H1 (cell line): ENCODE measurements around the gene GABRB2. TPM values are rescaled to one million over a fixed set of nuclear protein-coding genes. Genes with fewer than 3 reads are reported as not detected.

Source experiments
- ATF2 ChIP-seq: IDR thresholded peaks from 2 replicates; pipeline ENCODE4 v1.6.1; 2012; ENCODE audit warnings: low read length, inconsistent platforms
- CBX8 ChIP-seq: fragments of 300-800, 300-1000 bp; sonication (generic); IDR thresholded peaks from 2 replicates; pipeline ENCODE4 v1.7.1; 2016; ENCODE audit warnings: low read depth, low read length, borderline replicate concordance
- CHD1 ChIP-seq: IDR thresholded peaks from 2 replicates; pipeline ENCODE4 v1.6.1; 2012; ENCODE audit warnings: low read depth, low read length, improper control_type of control experiment
- EGR1 ChIP-seq: IDR thresholded peaks from 2 replicates; pipeline ENCODE4 v1.6.1; 2011; ENCODE audit warnings: low read depth, low read length, borderline replicate concordance
- EP300 ChIP-seq, 2 experiments: IDR thresholded peaks; 1 replicate in 1 of 2; 2 replicates in 1 of 2; pipeline ENCODE4 v1.6.1; 2011 to 2012; ENCODE audit warnings: low read depth in 2 of 2, low read length in 2 of 2, mild to moderate bottlenecking in 2 of 2, borderline replicate concordance in 1 of 2, inconsistent platforms in 1 of 2, moderate library complexity in 1 of 2
- JUND ChIP-seq: IDR thresholded peaks from 2 replicates; pipeline ENCODE4 v1.6.1; 2011; ENCODE audit warnings: mild to moderate bottlenecking, improper control_type of control experiment, low read length
- KDM5A ChIP-seq: fragments of 200-600 bp; IDR thresholded peaks from 2 replicates; pipeline ENCODE4 v1.7.1; 2012; ENCODE audit warnings: mild to moderate bottlenecking, low read length, inconsistent platforms, mixed read lengths
- NRF1 ChIP-seq: IDR thresholded peaks from 2 replicates; pipeline ENCODE4 v1.6.1; 2011; ENCODE audit warnings: mild to moderate bottlenecking, low read depth, low read length, improper control_type of control experiment
- POLR2A ChIP-seq, 2 experiments: IDR thresholded peaks; 1 replicate in 1 of 2; 2 replicates in 1 of 2; pipeline ENCODE4 v1.6.1; 2011; ENCODE audit warnings: low read depth in 2 of 2, low read length in 2 of 2, mild to moderate bottlenecking in 2 of 2; ENCODE audit errors: control extremely low read depth in 1 of 2
- ZNF274 ChIP-seq: IDR thresholded peaks from 2 replicates; pipeline ENCODE4 v1.7.0; 2012; ENCODE audit warnings: low read length, borderline replicate concordance; ENCODE audit errors: extremely low read depth
- polyA plus RNA-seq, 7 experiments: library from polyadenylated mRNA; depleted of rRNA in 3 of 7; stranded (reverse) in 5 of 7; unstranded in 2 of 7; fragments of >200 nt in 5 of 7; fragments of 200-250 nt in 2 of 7; gene quantifications; 1 replicate in 5 of 7; 2 replicates in 1 of 7; 4 replicates in 1 of 7; pipeline versions ENCODE4 v1.2.1 to v1.2.3, GENCODE V29; 2011 to 2013; ENCODE audit warnings: missing spikeins in 2 of 7, mixed read lengths in 2 of 7
- total RNA-seq: library from RNA; stranded (reverse); fragmentation: NEBNext Ultra II Directional; extraction: Animal tissue kit (Norgen Biotek cat#: 25700); gene quantifications from 2 replicates; pipeline ENCODE4 v1.2.1, GENCODE V29; 2021
- TF ChIP-seq, protein P1 (sequence below): fragments of 300-600 bp; sonication (generic); IDR thresholded peaks from 2 replicates; pipeline ENCODE4 v1.7.1; 2012; ENCODE audit warnings: low read length, moderate library complexity, mild to moderate bottlenecking, inconsistent platforms; ENCODE audit not compliant: insufficient replicate concordance

The GABRB2 gene
- total and polyA plus RNA-seq, 2 of the 8 experiments (the other 6 are each of a cell fraction or from before 2014, with no cell fraction given), result 0.54 to 1.9 TPM

- TF ChIP-seq, protein P1, sequence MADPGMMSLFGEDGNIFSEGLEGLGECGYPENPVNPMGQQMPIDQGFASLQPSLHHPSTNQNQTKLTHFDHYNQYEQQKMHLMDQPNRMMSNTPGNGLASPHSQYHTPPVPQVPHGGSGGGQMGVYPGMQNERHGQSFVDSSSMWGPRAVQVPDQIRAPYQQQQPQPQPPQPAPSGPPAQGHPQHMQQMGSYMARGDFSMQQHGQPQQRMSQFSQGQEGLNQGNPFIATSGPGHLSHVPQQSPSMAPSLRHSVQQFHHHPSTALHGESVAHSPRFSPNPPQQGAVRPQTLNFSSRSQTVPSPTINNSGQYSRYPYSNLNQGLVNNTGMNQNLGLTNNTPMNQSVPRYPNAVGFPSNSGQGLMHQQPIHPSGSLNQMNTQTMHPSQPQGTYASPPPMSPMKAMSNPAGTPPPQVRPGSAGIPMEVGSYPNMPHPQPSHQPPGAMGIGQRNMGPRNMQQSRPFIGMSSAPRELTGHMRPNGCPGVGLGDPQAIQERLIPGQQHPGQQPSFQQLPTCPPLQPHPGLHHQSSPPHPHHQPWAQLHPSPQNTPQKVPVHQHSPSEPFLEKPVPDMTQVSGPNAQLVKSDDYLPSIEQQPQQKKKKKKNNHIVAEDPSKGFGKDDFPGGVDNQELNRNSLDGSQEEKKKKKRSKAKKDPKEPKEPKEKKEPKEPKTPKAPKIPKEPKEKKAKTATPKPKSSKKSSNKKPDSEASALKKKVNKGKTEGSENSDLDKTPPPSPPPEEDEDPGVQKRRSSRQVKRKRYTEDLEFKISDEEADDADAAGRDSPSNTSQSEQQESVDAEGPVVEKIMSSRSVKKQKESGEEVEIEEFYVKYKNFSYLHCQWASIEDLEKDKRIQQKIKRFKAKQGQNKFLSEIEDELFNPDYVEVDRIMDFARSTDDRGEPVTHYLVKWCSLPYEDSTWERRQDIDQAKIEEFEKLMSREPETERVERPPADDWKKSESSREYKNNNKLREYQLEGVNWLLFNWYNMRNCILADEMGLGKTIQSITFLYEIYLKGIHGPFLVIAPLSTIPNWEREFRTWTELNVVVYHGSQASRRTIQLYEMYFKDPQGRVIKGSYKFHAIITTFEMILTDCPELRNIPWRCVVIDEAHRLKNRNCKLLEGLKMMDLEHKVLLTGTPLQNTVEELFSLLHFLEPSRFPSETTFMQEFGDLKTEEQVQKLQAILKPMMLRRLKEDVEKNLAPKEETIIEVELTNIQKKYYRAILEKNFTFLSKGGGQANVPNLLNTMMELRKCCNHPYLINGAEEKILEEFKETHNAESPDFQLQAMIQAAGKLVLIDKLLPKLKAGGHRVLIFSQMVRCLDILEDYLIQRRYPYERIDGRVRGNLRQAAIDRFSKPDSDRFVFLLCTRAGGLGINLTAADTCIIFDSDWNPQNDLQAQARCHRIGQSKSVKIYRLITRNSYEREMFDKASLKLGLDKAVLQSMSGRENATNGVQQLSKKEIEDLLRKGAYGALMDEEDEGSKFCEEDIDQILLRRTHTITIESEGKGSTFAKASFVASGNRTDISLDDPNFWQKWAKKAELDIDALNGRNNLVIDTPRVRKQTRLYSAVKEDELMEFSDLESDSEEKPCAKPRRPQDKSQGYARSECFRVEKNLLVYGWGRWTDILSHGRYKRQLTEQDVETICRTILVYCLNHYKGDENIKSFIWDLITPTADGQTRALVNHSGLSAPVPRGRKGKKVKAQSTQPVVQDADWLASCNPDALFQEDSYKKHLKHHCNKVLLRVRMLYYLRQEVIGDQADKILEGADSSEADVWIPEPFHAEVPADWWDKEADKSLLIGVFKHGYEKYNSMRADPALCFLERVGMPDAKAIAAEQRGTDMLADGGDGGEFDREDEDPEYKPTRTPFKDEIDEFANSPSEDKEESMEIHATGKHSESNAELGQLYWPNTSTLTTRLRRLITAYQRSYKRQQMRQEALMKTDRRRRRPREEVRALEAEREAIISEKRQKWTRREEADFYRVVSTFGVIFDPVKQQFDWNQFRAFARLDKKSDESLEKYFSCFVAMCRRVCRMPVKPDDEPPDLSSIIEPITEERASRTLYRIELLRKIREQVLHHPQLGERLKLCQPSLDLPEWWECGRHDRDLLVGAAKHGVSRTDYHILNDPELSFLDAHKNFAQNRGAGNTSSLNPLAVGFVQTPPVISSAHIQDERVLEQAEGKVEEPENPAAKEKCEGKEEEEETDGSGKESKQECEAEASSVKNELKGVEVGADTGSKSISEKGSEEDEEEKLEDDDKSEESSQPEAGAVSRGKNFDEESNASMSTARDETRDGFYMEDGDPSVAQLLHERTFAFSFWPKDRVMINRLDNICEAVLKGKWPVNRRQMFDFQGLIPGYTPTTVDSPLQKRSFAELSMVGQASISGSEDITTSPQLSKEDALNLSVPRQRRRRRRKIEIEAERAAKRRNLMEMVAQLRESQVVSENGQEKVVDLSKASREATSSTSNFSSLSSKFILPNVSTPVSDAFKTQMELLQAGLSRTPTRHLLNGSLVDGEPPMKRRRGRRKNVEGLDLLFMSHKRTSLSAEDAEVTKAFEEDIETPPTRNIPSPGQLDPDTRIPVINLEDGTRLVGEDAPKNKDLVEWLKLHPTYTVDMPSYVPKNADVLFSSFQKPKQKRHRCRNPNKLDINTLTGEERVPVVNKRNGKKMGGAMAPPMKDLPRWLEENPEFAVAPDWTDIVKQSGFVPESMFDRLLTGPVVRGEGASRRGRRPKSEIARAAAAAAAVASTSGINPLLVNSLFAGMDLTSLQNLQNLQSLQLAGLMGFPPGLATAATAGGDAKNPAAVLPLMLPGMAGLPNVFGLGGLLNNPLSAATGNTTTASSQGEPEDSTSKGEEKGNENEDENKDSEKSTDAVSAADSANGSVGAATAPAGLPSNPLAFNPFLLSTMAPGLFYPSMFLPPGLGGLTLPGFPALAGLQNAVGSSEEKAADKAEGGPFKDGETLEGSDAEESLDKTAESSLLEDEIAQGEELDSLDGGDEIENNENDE, result no peak
- TF ChIP-seq ZNF274 (no peak), NRF1 (no peak), EP300 (IDR thresholded peaks at IDR 0.05; ENCODE audit: borderline replicate concordance in 1 of 2, low read depth in 2 of 2, low read length in 2 of 2) (no peak), POLR2A (IDR thresholded peaks at IDR 0.05; ENCODE audit: control extremely low read depth in 1 of 2, low read depth in 2 of 2, low read length in 2 of 2) (no peak), CBX8 (no peak), ATF2 (no peak), EGR1 (no peak), CHD1 (no peak), JUND (no peak), KDM5A (no peak)
These were observed 38.9 kb downstream of the GABRB2 start (continued) for GRCh38 chr5:161507591-161507990.
